ENCODE measurements around the gene CHST11.

DNA sequence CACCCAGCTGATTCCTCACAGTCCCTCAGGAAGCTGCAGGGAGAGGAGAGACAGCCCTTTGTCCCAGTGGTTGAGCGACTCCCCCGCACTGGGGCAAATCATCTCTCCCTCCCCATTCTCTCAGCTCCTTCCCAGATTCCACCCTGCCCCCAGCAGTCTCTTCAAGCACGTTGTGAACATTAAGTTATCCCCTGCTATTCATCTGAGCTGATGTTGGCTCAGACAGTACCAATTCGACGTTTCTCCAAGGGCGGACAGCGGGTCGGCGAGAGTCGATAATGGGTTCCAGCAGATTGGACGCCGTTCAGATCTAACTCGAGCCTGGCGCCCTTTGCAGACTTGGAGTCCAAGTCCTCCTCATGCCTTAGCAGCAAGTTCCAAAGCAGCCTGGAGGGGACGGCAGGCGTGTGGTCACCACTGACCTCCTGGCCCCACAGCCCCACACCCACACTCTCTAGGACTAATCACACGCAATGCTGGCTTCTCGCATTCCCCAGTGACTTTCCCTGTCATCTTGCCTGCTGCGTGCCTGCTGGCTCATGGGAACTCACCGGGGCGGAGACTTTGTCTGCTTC lies 245.9 kb downstream of the CHST11 start:
- TF ChIP-seq, protein P1, sequence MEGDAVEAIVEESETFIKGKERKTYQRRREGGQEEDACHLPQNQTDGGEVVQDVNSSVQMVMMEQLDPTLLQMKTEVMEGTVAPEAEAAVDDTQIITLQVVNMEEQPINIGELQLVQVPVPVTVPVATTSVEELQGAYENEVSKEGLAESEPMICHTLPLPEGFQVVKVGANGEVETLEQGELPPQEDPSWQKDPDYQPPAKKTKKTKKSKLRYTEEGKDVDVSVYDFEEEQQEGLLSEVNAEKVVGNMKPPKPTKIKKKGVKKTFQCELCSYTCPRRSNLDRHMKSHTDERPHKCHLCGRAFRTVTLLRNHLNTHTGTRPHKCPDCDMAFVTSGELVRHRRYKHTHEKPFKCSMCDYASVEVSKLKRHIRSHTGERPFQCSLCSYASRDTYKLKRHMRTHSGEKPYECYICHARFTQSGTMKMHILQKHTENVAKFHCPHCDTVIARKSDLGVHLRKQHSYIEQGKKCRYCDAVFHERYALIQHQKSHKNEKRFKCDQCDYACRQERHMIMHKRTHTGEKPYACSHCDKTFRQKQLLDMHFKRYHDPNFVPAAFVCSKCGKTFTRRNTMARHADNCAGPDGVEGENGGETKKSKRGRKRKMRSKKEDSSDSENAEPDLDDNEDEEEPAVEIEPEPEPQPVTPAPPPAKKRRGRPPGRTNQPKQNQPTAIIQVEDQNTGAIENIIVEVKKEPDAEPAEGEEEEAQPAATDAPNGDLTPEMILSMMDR (IDR thresholded peaks at IDR 0.05) = no peak
- TF ChIP-seq POLR2AphosphoS5 (IDR thresholded peaks at IDR 0.05) = peak in 2 of 3 donors; percentile 29 to 81

All from breast epithelium (tissue), 3 donors.